CD4-positive, alpha-beta T cell treated with Interleukin-1 beta for 1 hour (primary cell): ENCODE data around the gene ADCYAP1R1.

Source experiments
- DNase-seq, 2 donors: peaks; one replicate each; pipeline ENCODE4 v3.0.0-alpha.2; 2020 to 2022

ADCYAP1R1 gene

DNA sequence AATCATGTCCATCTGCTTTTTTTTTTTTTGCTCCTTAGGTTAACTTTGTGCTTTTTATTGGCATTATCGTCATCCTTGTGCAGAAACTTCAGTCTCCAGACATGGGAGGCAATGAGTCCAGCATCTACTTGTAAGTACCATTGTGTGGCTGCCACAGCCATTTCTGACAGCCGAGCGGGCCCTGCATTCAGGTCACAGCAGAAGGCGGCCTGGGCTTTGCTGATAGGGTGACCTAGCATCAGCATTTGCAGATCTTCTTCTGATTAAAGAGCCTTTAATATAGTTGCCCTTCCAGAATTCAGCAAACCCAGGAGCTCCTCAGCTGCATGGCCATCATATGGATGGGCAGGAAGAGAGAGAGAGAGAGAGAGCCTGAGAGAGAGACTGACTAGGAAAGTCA, 40.5 kb downstream of the ADCYAP1R1 start:
- DNase-seq, result no peak

- no peak for DNase-seq
Observed at GRCh38 chr7:31093282-31093681, 41.2 kb downstream of the ADCYAP1R1 start.

DNA sequence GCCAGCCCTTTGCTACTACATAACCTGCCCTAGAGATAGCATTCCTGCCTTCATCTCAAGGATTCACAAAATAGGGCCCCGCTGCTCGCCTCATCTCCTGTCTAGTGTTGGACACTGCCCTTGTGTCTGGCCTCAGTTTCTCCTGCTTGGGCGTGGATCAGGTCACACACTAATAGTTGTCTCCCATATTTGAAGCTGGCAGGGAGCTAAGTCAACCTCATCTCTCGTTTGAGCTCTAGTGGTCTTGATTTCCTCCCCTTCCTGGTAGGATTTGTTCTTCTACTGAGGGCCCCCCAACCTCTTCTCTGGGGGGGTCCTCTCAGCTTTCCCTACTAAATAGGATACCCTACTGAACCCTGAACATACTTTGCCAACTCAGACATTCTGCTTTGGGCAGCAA, 42.2 kb downstream of the ADCYAP1R1 start:
- no peak for DNase-seq

GRCh38 chr7:31095286-31096197, 43.4 kb downstream of the ADCYAP1R1 start:
- no peak for DNase-seq

DNA sequence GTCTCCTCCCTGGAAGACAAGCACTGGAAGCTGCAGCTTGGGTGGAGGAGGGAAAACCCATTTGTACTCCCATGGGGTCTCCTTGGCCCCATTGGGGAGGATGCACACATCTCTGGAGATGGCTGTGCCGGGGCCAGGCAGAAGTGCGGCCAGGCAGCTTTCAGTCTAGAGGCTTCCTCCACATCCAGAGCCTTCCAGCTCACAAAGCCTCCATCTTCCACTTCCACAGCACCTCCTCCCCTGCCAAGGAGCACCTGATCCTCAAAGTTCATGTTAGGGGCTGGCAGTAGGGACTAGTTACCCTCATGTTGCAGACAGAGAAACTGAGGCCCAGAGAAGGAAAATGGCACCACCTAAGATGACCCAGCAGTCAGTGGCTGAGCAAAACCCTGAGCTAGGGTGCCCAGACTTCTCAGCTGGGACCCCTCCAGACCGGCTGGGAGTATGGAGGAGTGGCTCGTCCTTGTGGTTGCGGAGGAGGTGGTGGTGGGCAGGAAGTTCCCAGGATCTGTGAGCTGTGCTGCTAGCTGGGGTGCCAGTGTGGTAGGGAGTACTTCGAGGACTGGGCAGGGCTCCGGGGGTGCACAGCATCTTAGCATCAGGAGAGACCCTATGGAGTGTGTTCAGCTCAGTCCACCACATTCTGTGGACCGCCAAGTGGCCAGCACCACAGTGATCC, 44.2 kb downstream of the ADCYAP1R1 start:
- no peak for DNase-seq

DNA sequence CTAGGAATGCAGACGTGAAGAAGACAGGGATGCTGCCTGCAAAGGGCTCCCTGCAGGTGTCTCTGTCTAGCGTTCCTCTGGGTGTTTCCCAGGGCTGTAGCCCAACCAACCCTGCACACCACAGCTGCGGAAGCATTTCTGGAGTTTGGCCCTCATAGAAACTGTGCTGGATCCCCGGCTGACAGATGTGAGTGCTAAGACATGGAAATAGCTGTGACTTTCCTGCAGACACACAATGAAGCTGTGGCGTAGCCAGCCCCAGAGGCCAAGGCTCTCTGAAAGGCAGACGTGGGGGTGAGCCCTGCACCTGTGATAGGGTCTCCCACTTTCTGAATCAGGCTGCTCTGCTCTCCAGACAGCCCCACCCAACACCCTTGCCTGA, 44.8 kb downstream of the ADCYAP1R1 start:
- DNase-seq, result no peak

GRCh38 chr7:31098642-31099360, 46.7 kb downstream of the ADCYAP1R1 start:
- no peak for DNase-seq

DNA sequence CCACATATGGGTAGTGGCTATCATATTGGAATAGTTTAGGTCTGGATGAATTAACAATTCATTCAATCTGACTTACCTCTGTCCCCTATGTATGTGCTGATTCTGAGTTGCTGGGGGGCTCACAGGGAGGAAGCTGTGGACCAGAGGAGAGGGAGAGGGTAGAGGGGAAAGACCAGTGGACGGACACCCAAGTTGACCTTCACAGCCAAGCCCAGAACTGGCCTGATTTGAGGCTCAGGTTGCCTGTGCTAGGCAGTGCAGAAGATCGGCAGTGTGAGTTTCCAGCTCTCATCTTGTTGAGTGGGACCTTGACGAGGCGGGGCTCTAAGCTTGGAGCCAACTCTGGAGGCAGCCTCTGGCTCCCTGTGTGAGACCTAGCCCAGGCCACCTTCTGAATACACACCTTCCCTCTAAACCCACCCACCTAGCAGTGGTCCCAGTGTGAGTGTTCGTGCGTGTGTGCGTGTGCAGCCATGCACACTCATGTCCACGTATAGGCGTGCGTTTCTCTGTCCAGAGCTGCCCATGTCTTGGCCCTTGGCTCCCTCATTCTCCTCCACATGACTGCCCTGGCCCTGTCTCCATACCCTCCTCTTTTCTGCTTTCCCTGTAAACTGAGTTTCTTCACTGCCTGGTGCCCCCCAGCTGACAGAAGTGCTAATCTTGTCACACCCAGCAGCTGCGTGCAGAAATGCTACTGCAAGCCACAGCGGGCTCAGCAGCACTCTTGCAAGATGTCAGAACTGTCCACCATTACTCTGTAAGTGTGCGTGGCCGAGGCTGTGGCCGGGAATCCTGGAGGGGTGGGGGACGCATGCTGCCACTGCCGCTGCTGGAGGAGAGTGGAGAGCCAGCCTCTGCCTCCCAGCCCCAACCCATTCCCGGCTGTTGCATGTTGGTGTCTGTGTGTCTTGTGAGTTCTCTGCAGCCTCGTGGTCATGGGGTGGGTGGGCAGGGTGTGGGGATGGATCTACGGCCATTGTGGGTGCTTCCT, 47.6 kb downstream of the ADCYAP1R1 start:
- no peak for DNase-seq

DNA sequence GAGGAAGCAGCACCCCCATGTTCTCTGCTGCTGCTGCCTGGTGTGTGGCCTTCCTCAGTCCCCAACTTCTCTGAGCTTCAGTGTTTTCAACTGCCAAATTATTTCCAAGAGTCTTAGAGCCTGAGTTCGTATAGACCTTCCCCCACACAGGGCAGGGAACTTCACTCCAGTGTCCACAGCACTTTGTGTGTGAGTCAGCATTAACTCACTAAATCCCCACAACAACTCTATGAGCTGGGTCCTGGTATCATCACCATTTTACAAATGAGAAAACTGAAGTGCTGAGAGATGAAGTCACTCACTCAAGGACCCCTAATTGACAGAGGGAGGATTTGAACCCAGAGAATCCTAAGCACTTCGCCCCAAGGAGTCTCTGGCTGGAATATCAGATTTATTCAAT, 48.3 kb downstream of the ADCYAP1R1 start:
- no peak for DNase-seq

- DNase-seq, result no peak
Observed at GRCh38 chr7:31100871-31101270, 48.8 kb downstream of the ADCYAP1R1 start.

- no peak for DNase-seq
Observed at GRCh38 chr7:31101544-31101943, 49.4 kb downstream of the ADCYAP1R1 start.

- no peak for DNase-seq
Observed at GRCh38 chr7:31102151-31102972, 50.3 kb downstream of the ADCYAP1R1 start.

DNA sequence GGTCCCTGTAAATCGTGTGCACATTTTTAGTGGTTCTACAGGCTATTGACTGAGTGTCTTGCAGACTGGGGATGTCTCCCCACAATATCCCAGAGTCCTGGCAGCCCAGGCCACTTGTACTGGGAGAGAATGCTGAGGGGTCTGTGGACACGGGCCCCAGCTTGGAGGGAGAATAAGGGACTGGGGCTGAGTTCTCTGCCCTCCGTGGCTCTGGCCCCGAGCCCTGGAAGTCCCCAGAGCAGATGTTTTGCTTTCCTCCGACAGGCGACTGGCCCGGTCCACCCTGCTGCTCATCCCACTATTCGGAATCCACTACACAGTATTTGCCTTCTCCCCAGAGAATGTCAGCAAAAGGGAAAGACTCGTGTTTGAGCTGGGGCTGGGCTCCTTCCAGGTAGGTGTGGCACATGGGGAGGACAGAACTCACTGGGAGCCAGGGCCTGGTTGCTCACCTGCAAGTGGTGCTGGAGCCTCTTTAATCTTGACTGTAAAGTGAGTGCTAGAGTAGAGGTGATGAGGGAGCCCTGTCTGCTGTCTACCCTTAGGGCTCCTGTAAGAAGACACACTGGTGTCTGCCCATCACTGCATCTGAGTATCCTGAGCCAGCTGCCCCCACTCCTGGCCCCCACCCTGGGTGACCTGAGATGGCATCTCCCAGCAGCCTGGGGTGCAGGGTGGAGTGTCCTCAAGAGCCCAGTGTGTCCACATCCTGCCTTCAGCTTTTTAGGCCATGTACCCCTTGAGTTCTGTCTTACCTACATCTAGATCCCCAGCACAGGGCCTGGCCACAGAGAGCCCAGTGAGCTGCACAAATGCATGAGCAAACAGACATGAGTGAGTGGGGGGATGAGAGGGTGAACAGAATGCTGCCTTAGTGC, 51.1 kb downstream of the ADCYAP1R1 start:
- no peak for DNase-seq

- DNase-seq, result no peak
Observed at GRCh38 chr7:31104361-31105255, 52.5 kb downstream of the ADCYAP1R1 start.

- no peak for DNase-seq
Observed at GRCh38 chr7:31105256-31105950, 53.3 kb downstream of the ADCYAP1R1 start.

GRCh38 chr7:31106303-31107105, 54.4 kb downstream of the ADCYAP1R1 start:
- no peak for DNase-seq
